Karpas-422 (cell line): ENCODE data around the gene PLK5. TPM values are rescaled to one million over a fixed set of nuclear protein-coding genes. Genes with fewer than 3 reads are reported as not detected.

ENCODE experiments used
- DNase-seq: peaks from one replicate; pipeline ENCODE4 v3.0.0-alpha.2; 2015
- H2AFZ ChIP-seq: fragments of 200-600 bp; sonication (generic); 2 replicates; pipeline ENCODE4 v1.6.1; 2014; ENCODE audit warnings: antibody characterized with exemption, low read length, mixed read lengths
- H3K27ac ChIP-seq: fragments of 200-600 bp; sonication (generic); 2 replicates; pipeline ENCODE4 v1.5.1; 2014; ENCODE audit warnings: mild to moderate bottlenecking, low read length, moderate library complexity
- H3K27me3 ChIP-seq: fragments of 200-600 bp; sonication (generic); 2 replicates; pipeline ENCODE4 v1.6.1; 2014; ENCODE audit warnings: low read length, mixed read lengths
- H3K36me3 ChIP-seq: fragments of 200-600 bp; sonication (generic); 2 replicates; pipeline ENCODE4 v1.6.1; 2014; ENCODE audit warnings: low read length, mixed read lengths; ENCODE audit not compliant: insufficient read depth
- H3K4me1 ChIP-seq: fragments of 200-600 bp; sonication (generic); 2 replicates; pipeline ENCODE4 v1.6.1; 2014; ENCODE audit warnings: mild to moderate bottlenecking, low read length, mixed read lengths
- H3K4me2 ChIP-seq: fragments of 200-600 bp; sonication (generic); 2 replicates; pipeline ENCODE4 v1.6.1; 2014; ENCODE audit warnings: low read length, low read depth, mild to moderate bottlenecking; ENCODE audit not compliant: poor library complexity, severe bottlenecking
- H3K4me3 ChIP-seq: fragments of 200-600 bp; sonication (generic); 2 replicates; pipeline ENCODE4 v1.5.1; 2014; ENCODE audit warnings: mild to moderate bottlenecking, antibody characterized with exemption, low read length, mixed read lengths
- H3K79me2 ChIP-seq: fragments of 200-600 bp; sonication (generic); 2 replicates; pipeline ENCODE4 v1.6.1; 2014; ENCODE audit warnings: mild to moderate bottlenecking, low read length, mixed read lengths
- H3K9ac ChIP-seq: fragments of 200-600 bp; sonication (generic); 2 replicates; pipeline ENCODE4 v1.6.0; 2014; ENCODE audit warnings: low read length
- H3K9me2 ChIP-seq: fragments of 200-600 bp; sonication (generic), shearing (Covaris generic); replicated peaks from 2 replicates; pipeline ENCODE4 v1.6.0; 2014; ENCODE audit warnings: mild to moderate bottlenecking, low read length, moderate library complexity; ENCODE audit not compliant: insufficient read depth
- H3K9me3 ChIP-seq: fragments of 300-700, 200-600 bp; sonication (generic); 2 replicates; pipeline ENCODE4 v1.6.1; 2014; ENCODE audit warnings: low read length, mixed read lengths
- H4K20me1 ChIP-seq: fragments of 200-600 bp; sonication (generic); 2 replicates; pipeline ENCODE4 v1.6.1; 2014; ENCODE audit warnings: mild to moderate bottlenecking, antibody characterized with exemption, low read length, low read depth; ENCODE audit not compliant: insufficient read depth
- total RNA-seq: library from RNA; depleted of rRNA; stranded (reverse); fragments of >200 nt; shearing (Covaris generic); gene quantifications from 2 replicates; pipeline ENCODE4 v1.2.3, GENCODE V29; 2014; ENCODE audit warnings: low replicate concordance

PLK5 gene
- total RNA-seq, 1 experiment from 2014 or later = not detected

GRCh38 chr19:1569997-1570396, 46.1 kb downstream of the PLK5 start:
- DNase-seq = no peak
- Histone ChIP-seq H3K79me2 (peaks cover 8% of the 10 kb centered on the region), H3K9me3 (no peaks in the 10 kb centered on the region), H3K27ac (no peak overlapping the region), H2AFZ (no peak overlapping the region), H3K4me1 (peaks cover 3% of the 10 kb centered on the region), H3K27me3 (no peaks in the 10 kb centered on the region), H3K9ac (no peak overlapping the region), H3K4me2 (no peak overlapping the region), H3K9me2 (no peaks in the 10 kb centered on the region), H3K4me3 (no peak overlapping the region), H4K20me1 (no peaks in the 10 kb centered on the region), H3K36me3 (no peaks in the 10 kb centered on the region)

GRCh38 chr19:1570836-1571235, 47.0 kb downstream of the PLK5 start:
- no peak overlapping the region for H3K4me3 ChIP-seq
- H3K4me1 ChIP-seq = peaks cover 3% of the 10 kb centered on the region
- no peak overlapping the region for H3K27ac ChIP-seq
- H3K9ac ChIP-seq = no peak overlapping the region
- no peaks in the 10 kb centered on the region for H3K27me3 ChIP-seq
- H3K9me2 ChIP-seq = no peaks in the 10 kb centered on the region
- 0 out of 2 replicates have a peak, but pooled peaks cover under 1% of the 10 kb centered on the region for H4K20me1 ChIP-seq
- DNase-seq = no peak
- no peak overlapping the region for H2AFZ ChIP-seq
- H3K9me3 ChIP-seq = no peaks in the 10 kb centered on the region
- peaks cover 5% of the 10 kb centered on the region for H3K79me2 ChIP-seq
- no peak overlapping the region for H3K4me2 ChIP-seq
- no peaks in the 10 kb centered on the region for H3K36me3 ChIP-seq

- Histone ChIP-seq H3K9me2 (no peaks in the 10 kb centered on the region), H4K20me1 (0 out of 2 replicates have a peak, but pooled peaks cover 6% of the 10 kb centered on the region), H3K36me3 (no peaks in the 10 kb centered on the region), H3K27ac (no peak overlapping the region), H3K9me3 (no peaks in the 10 kb centered on the region), H3K4me3 (no peak overlapping the region), H3K9ac (no peak overlapping the region), H2AFZ (no peak overlapping the region), H3K79me2 (peaks cover under 1% of the 10 kb centered on the region; the same call in 1 of the 2 replicates), H3K4me2 (no peak overlapping the region), H3K4me1 (peaks cover 3% of the 10 kb centered on the region), H3K27me3 (no peaks in the 10 kb centered on the region)
- DNase-seq = no peak
Measured at GRCh38 chr19:1571358-1571757, 47.5 kb downstream of the PLK5 start.

- no peaks in the 10 kb centered on the region for H3K79me2 ChIP-seq
- H3K9ac ChIP-seq = no peak overlapping the region
- peaks cover 3% of the 10 kb centered on the region for H3K4me1 ChIP-seq
- H3K9me2 ChIP-seq = no peaks in the 10 kb centered on the region
- H2AFZ ChIP-seq = no peak overlapping the region
- no peak overlapping the region for H3K27ac ChIP-seq
- no peak for DNase-seq
- 0 out of 2 replicates have a peak, but pooled peaks cover 6% of the 10 kb centered on the region for H4K20me1 ChIP-seq
- H3K4me3 ChIP-seq = no peak overlapping the region
- H3K9me3 ChIP-seq = no peaks in the 10 kb centered on the region
- no peaks in the 10 kb centered on the region for H3K36me3 ChIP-seq
- H3K4me2 ChIP-seq = no peak overlapping the region
- no peaks in the 10 kb centered on the region for H3K27me3 ChIP-seq
Measured at GRCh38 chr19:1572795-1573194, 48.9 kb downstream of the PLK5 start.

GRCh38 chr19:1574354-1575136, 50.7 kb downstream of the PLK5 start:
- Histone ChIP-seq H3K36me3 (no peaks in the 10 kb centered on the region), H3K27ac (no peak overlapping the region), H3K4me2 (no peak overlapping the region), H3K4me3 (no peak overlapping the region), H3K9ac (no peak overlapping the region), H3K27me3 (no peaks in the 10 kb centered on the region), H3K9me3 (no peaks in the 10 kb centered on the region), H2AFZ (no peak overlapping the region), H3K9me2 (no peaks in the 10 kb centered on the region), H3K79me2 (no peaks in the 10 kb centered on the region), H4K20me1 (0 out of 2 replicates have a peak, but pooled peaks cover 6% of the 10 kb centered on the region), H3K4me1 (no peaks in the 10 kb centered on the region)
- no peak for DNase-seq

- Histone ChIP-seq H2AFZ (no peak overlapping the region), H3K4me1 (no peaks in the 10 kb centered on the region), H3K4me3 (no peak overlapping the region), H3K79me2 (no peaks in the 10 kb centered on the region), H3K36me3 (no peaks in the 10 kb centered on the region), H3K4me2 (no peak overlapping the region), H3K27me3 (no peaks in the 10 kb centered on the region), H3K9me3 (no peaks in the 10 kb centered on the region), H3K9me2 (no peaks in the 10 kb centered on the region), H3K9ac (no peak overlapping the region), H3K27ac (no peak overlapping the region), H4K20me1 (0 out of 2 replicates have a peak, but pooled peaks cover 10% of the 10 kb centered on the region)
- no peak for DNase-seq
Measured at GRCh38 chr19:1575323-1576241, 51.7 kb downstream of the PLK5 start.

GRCh38 chr19:1576242-1577089, 52.6 kb downstream of the PLK5 start:
- H2AFZ ChIP-seq = no peak overlapping the region
- H3K4me1 ChIP-seq = no peaks in the 10 kb centered on the region
- H3K79me2 ChIP-seq = no peaks in the 10 kb centered on the region
- H3K4me3 ChIP-seq = no peak overlapping the region
- H3K27me3 ChIP-seq = no peaks in the 10 kb centered on the region
- no peak overlapping the region for H3K9ac ChIP-seq
- DNase-seq = no peak
- H3K36me3 ChIP-seq = 0 out of 2 replicates have a peak, but pooled peaks cover 4% of the 10 kb centered on the region
- H3K4me2 ChIP-seq = no peak overlapping the region
- 0 out of 2 replicates have a peak, but pooled peaks cover 10% of the 10 kb centered on the region for H4K20me1 ChIP-seq
- H3K27ac ChIP-seq = no peak overlapping the region
- no peaks in the 10 kb centered on the region for H3K9me2 ChIP-seq
- H3K9me3 ChIP-seq = no peaks in the 10 kb centered on the region
